Fibroblast of lung (primary cell): ENCODE data around the gene PPP1R13B. TPM values are rescaled to one million over a fixed set of nuclear protein-coding genes. Genes with fewer than 3 reads are reported as not detected.

Experiments
- DNase-seq, 2 donors: peaks; one replicate each; pipeline versions ENCODE4 v3.0.0 to v3.0.0-alpha.2; 2010; ENCODE audit warnings: low read depth in 2 of 2
- H2AFZ ChIP-seq: 2 replicates; pipeline ENCODE4 v1.5.1; 2012; ENCODE audit warnings: low read length, control low read depth, inconsistent platforms
- H3K27ac ChIP-seq: 2 replicates; pipeline ENCODE4 v1.5.1; 2011; ENCODE audit warnings: low read length, control low read depth; ENCODE audit not compliant: insufficient read depth
- H3K27me3 ChIP-seq: 2 replicates; pipeline ENCODE4 v1.5.1; 2011; ENCODE audit warnings: mild to moderate bottlenecking, low read length; ENCODE audit not compliant: control insufficient read depth, insufficient read depth
- H3K36me3 ChIP-seq: 2 replicates; pipeline ENCODE4 v1.5.1; 2011; ENCODE audit warnings: low read length; ENCODE audit not compliant: control insufficient read depth, insufficient read depth
- H3K4me1 ChIP-seq: 2 replicates; pipeline ENCODE4 v1.5.1; 2011; ENCODE audit warnings: low read length; ENCODE audit not compliant: control insufficient read depth, insufficient read depth; ENCODE audit errors: extremely low read depth
- H3K4me2 ChIP-seq: 2 replicates; pipeline ENCODE4 v1.5.1; 2011; ENCODE audit warnings: low read length, control low read depth; ENCODE audit not compliant: insufficient read depth; ENCODE audit errors: extremely low read depth
- H3K4me3 ChIP-seq, 4 experiments: fragments of 200-600 bp in 1 of 4; sonication (generic) in 1 of 4; replicated peaks in 1 of 4; 2 replicates each; pipeline ENCODE4 v1.5.1; 2011 to 2016; ENCODE audit warnings: low read length in 4 of 4, low read depth in 3 of 4, mild to moderate bottlenecking in 3 of 4, control low read depth in 2 of 4, inconsistent platforms in 1 of 4, mixed read lengths in 1 of 4; ENCODE audit not compliant: insufficient read depth in 1 of 4; ENCODE audit errors: control extremely low read depth in 1 of 4
- H3K79me2 ChIP-seq: 2 replicates; pipeline ENCODE4 v1.5.1; 2012; ENCODE audit warnings: mild to moderate bottlenecking, low read length, inconsistent platforms; ENCODE audit not compliant: control insufficient read depth, insufficient read depth
- H3K9ac ChIP-seq: 2 replicates; pipeline ENCODE4 v1.5.1; 2011; ENCODE audit warnings: mild to moderate bottlenecking, low read length, control low read depth; ENCODE audit not compliant: insufficient read depth
- H3K9me3 ChIP-seq: 2 replicates; pipeline ENCODE4 v1.5.1; 2012; ENCODE audit warnings: low read depth, low read length; ENCODE audit not compliant: control insufficient read depth, insufficient read depth
- H4K20me1 ChIP-seq: 2 replicates; pipeline ENCODE4 v1.5.1; 2011; ENCODE audit warnings: low read length; ENCODE audit not compliant: control insufficient read depth, insufficient read depth; ENCODE audit errors: extremely low read depth
- CTCF ChIP-seq, 2 donors: IDR thresholded peaks in 1 of 2; conservative IDR thresholded peaks in 1 of 2; 1 replicate in 1 of 2; 2 replicates in 1 of 2; pipeline ENCODE4 v1.5.1; 2011 to 2012; ENCODE audit warnings: low read length in 2 of 2, control low read depth in 1 of 2, inconsistent platforms in 1 of 2, low read depth in 1 of 2, mild to moderate bottlenecking in 1 of 2
- EZH2 ChIP-seq: IDR thresholded peaks from 2 replicates; pipeline ENCODE4 v1.5.1; 2012; ENCODE audit warnings: low read length, control low read depth, mild to moderate bottlenecking; ENCODE audit errors: missing control alignments
- polyA plus RNA-seq, 2 donors: library from polyadenylated mRNA; depleted of rRNA in 1 of 2; stranded (reverse) in 1 of 2; unstranded in 1 of 2; fragments of >200 nt; gene quantifications; 2 replicates each; pipeline ENCODE4 v1.2.1, GENCODE V29; 2011 to 2012; ENCODE audit warnings: missing spikeins in 1 of 2
- total RNA-seq: library from RNA; depleted of rRNA; stranded (reverse); fragments of >200 nt; gene quantifications from 2 replicates; pipeline ENCODE4 v1.2.1, GENCODE V29; 2014

PPP1R13B gene
- total and polyA plus RNA-seq, 2 donors (not counting 1 experiment from before 2014, with no cell fraction given), result 2.0 to 2.7 TPM

- no peak overlapping the region for H3K4me3 ChIP-seq
Measured at GRCh38 chr14:103855734-103856095, 8.3 kb upstream of the PPP1R13B start.

GRCh38 chr14:103854822-103855733, 7.7 kb upstream of the PPP1R13B start:
- no peaks in the 10 kb centered on the region for H3K36me3 ChIP-seq
- H2AFZ ChIP-seq, result no peak overlapping the region
- H3K9me3 ChIP-seq, result no peaks in the 10 kb centered on the region
- H4K20me1 ChIP-seq, result no peaks in the 10 kb centered on the region
- no peak overlapping the region for H3K9ac ChIP-seq
- H3K4me1 ChIP-seq, result no peaks in the 10 kb centered on the region
- H3K79me2 ChIP-seq, result no peaks in the 10 kb centered on the region
- no peak overlapping the region for H3K4me3 ChIP-seq
- H3K27ac ChIP-seq, result no peak overlapping the region
- TF ChIP-seq EZH2 (no peak), CTCF (conservative IDR thresholded peaks at IDR 0.05 in 1 of 2, IDR thresholded peaks at IDR 0.05 in 1 of 2; ENCODE audit: low read depth in 1 of 2, low read length in 2 of 2) (no peak)
- DNase-seq, result no peak
- H3K27me3 ChIP-seq, result no peaks in the 10 kb centered on the region
- no peak overlapping the region for H3K4me2 ChIP-seq

More at GRCh38 chr14:103855734-103856095, 8.3 kb upstream of the PPP1R13B start:
- Histone ChIP-seq H3K27ac (no peak overlapping the region), H3K4me1 (no peaks in the 10 kb centered on the region), H3K9ac (no peak overlapping the region), H3K36me3 (no peaks in the 10 kb centered on the region), H3K9me3 (no peaks in the 10 kb centered on the region), H4K20me1 (no peaks in the 10 kb centered on the region), H3K79me2 (no peaks in the 10 kb centered on the region), H3K27me3 (no peaks in the 10 kb centered on the region), H2AFZ (no peak overlapping the region), H3K4me2 (no peak overlapping the region)
- DNase-seq, result no peak
- TF ChIP-seq CTCF (conservative IDR thresholded peaks at IDR 0.05 in 1 of 2, IDR thresholded peaks at IDR 0.05 in 1 of 2; ENCODE audit: low read depth in 1 of 2, low read length in 2 of 2) (no peak), EZH2 (no peak)

GRCh38 chr14:103854017-103854808, 6.8 kb upstream of the PPP1R13B start:
- Histone ChIP-seq H3K36me3 (no peaks in the 10 kb centered on the region), H3K4me2 (no peak overlapping the region), H3K79me2 (no peaks in the 10 kb centered on the region), H3K4me3 (no peak overlapping the region), H2AFZ (no peak overlapping the region), H3K4me1 (no peaks in the 10 kb centered on the region), H3K9me3 (no peaks in the 10 kb centered on the region), H3K27ac (no peak overlapping the region), H4K20me1 (no peaks in the 10 kb centered on the region), H3K9ac (no peak overlapping the region), H3K27me3 (peaks cover 4% of the 10 kb centered on the region)
- TF ChIP-seq CTCF (conservative IDR thresholded peaks at IDR 0.05 in 1 of 2, IDR thresholded peaks at IDR 0.05 in 1 of 2; ENCODE audit: low read depth in 1 of 2, low read length in 2 of 2) (no peak), EZH2 (no peak)
- no peak for DNase-seq
